HG03342 (cell line): Measurements from ENCODE around the gene BACH2.
A peak's percentile ranks its signal among the peaks of the same experiment; 100 is the strongest.

Experiments used
- ATAC-seq: cut with Tn5 transposase; IDR thresholded peaks from one replicate; pipeline ENCODE4 v1.9.1; 2021; ENCODE audit warnings: mild to moderate bottlenecking, moderate library complexity; ENCODE audit not compliant: unreplicated experiment

BACH2 gene

GRCh38 chr6:90103056-90103800, 193.4 kb downstream of the BACH2 start:
- ATAC-seq = peak; percentile 78

DNA sequence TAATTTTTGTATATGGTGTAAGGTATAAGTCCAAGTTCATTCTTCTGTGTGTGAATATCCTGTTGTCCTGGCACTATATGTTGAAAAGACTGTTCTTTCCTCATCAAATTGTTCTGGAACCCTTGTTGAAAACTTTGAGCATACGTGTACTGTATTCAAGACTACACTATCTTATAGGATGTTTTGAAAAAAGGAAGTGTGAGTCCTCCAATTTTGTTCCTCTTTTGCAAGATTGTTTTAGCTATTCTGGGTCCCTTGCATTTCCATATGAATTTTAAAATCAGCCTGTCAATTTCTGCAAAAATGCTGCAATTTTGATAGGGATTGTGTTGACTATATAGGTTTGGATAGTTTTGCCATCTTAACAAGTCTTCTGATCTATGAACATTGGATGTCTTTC, 195.2 kb downstream of the BACH2 start:
- ATAC-seq = no peak

GRCh38 chr6:90100059-90100665, 196.5 kb downstream of the BACH2 start:
- ATAC-seq = no peak

DNA sequence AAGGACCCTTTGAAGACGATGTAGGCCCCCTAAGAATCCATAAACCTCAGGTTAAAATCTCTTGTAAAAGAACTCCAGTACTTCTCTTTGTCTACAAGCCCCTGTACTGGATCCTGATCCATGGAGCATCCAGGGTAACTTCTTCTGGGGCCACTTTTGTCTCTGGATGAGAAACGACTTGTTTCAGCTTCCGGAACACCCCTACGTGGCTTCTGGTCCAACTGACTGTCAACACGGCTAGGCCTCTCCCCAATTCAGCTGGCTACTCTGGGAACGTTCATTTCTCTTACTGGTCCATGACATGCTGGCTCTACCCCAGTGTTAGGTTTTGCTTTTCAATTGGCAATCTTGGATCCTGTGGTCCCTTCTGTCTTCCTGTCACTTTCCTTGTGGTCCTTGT, 198.0 kb downstream of the BACH2 start:
- no peak for ATAC-seq

DNA sequence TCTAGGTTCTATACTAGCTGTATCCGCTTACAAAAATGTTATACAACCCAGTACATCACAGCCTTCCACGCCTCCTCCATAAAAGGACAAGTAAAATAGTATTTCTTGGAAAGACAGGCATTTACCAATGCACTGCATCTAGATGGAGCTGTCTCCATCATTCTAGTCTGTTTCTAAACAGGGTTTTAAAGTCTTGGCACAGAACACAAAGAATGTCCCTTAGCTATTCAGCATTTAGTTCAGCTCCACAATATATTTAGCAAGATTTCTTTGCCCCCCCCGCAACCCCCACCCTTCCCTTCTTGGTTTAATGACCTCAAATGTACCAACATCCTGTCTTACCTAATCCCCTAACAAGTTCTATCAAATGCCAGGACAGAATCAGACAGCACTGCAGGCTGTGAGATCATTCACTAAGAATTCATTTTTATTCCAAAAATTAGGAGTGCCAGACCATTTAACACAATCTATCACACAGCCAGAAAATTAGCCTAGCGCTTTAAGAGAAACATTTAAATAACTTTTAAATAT, 198.6 kb downstream of the BACH2 start:
- no peak for ATAC-seq

DNA sequence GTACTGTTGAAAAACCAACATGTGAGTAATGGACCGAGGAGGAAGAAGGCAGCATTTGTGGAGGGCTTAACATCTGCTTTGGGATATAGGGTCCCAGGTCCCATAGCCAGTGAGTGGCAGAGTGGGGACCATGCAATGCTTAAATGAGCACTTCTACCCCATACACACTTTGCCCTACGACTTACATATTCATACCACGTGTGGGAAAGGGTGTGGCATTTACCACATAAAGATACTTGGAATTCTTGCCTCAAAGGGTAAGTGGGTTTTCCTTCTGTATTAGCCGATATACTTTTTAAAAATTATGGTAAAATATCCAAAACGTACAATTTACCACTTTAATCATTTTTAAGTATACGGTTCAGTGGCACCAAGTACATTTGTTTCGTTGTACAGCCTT, 199.3 kb downstream of the BACH2 start:
- no peak for ATAC-seq

GRCh38 chr6:90096818-90097217, 199.8 kb downstream of the BACH2 start:
- ATAC-seq = no peak

- ATAC-seq = no peak
Measured at GRCh38 chr6:90095788-90096187, 200.9 kb downstream of the BACH2 start.

DNA sequence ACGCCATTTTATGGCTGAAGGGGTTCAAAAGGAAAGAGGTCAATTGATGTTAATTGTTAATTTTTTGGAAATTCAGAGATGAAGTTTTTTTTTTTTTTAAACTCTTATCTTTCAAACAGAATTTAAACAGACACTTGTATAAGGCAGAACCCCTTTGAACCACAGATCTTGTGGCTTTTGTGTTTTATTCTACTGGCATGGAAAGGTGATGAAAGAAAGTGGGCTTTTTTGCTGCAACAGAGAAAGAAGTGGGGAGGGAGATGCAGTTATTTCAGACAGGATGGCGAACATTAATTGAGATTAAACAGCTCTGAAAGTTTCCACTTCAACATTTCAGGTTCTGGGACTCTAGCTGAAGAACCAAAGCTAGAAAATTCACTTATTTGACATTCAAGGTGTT, 201.5 kb downstream of the BACH2 start:
- ATAC-seq = no peak

DNA sequence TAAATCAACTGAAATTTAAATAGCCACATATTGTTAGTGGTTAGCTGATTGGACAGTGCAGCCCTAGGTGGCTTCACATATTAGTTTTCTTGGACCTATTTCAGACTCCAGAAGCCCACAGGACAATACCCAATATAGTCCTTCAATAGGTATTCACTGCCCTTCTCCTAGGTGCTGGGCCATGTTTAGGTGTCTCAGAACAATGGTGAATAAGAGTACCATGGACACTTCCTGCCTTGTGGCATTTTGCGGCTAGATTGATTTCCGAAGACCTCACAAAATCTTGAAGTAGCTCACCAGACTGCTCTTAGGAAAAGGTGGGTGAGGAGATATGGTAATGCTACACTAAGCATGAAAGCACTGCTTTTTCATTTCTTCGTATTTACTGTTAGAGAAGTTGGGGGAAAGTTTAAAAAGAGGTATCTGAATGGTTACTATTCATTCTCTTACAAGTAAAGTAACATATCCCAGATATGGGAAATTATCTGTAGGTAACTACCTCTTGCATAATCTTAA, 203.0 kb downstream of the BACH2 start:
- ATAC-seq = no peak

DNA sequence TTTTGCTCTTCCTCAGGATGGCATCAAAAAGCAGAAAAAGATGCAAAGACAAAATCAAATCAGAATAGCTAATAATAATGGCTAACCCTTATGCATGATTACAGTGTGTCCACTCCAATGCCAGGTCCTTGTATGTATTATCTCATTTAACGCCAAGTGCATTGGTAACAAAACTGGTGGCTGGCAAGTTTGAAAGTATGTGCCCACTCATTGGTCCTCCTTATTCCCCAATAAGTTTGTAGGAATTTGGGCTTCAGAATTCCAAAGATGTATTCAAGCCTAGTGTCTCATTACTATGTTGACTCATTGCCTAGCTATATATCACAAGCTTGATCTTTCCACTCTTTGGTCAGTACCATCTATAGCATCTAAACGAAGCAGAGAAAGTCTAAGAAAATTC, 205.8 kb downstream of the BACH2 start:
- no peak for ATAC-seq

GRCh38 chr6:90088009-90088408, 208.6 kb downstream of the BACH2 start:
- no peak for ATAC-seq

DNA sequence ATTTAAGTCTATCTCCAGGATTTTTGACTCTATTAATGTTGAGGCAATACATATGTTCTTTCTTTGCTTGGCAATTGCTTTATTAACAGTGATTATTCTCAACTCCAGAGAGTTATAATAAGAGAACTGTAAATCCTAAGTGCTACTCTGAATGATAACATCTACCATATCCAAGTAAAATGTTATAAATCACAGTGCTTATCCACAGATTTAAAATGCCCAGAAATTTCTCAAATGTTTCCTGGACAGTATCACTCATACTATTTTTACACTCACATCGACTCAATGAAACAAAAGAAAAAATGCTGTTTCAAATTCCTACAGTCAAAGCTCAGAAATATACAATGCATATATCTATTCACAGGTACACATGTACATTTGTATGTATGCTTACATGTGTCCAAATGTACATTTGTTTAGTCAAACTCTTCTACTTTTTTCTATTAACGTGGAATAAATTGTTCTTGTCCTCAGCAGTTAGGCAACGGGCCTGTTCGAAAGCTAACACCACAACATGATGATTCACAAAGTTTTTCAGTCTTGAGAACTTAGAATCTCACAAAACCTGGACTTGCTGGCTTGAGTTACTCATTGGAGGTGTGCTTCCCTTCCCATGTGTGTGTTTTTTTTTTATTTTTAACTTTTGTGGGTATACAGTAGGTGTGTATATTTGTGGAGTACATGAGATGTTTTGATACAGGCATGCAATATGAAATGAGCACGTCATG, 209.4 kb downstream of the BACH2 start:
- ATAC-seq = no peak

- ATAC-seq = no peak
Measured at GRCh38 chr6:90086517-90086916, 210.1 kb downstream of the BACH2 start.

GRCh38 chr6:90083891-90084290, 212.8 kb downstream of the BACH2 start:
- ATAC-seq = peak; percentile 61

DNA sequence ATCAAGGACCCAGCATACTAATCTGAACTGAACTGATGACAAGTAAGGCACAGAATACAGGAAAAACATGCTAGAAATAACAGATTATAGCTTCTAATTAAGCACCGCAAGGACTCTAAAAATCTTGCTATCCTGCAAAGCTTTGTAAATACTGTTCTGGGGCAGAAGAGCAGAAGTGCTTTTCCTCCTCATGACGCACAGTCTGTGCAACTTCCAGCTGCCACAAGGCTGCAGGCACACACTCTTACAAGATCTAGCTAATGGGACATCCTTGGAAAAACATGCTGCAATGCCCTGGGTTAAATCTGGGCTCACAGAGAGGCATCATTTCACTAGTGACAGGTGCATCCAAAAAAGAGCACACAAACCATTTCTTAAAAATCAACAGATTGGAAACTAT, 213.8 kb downstream of the BACH2 start:
- no peak for ATAC-seq

GRCh38 chr6:90080876-90081481, 215.7 kb downstream of the BACH2 start:
- peak; percentile 86 for ATAC-seq

DNA sequence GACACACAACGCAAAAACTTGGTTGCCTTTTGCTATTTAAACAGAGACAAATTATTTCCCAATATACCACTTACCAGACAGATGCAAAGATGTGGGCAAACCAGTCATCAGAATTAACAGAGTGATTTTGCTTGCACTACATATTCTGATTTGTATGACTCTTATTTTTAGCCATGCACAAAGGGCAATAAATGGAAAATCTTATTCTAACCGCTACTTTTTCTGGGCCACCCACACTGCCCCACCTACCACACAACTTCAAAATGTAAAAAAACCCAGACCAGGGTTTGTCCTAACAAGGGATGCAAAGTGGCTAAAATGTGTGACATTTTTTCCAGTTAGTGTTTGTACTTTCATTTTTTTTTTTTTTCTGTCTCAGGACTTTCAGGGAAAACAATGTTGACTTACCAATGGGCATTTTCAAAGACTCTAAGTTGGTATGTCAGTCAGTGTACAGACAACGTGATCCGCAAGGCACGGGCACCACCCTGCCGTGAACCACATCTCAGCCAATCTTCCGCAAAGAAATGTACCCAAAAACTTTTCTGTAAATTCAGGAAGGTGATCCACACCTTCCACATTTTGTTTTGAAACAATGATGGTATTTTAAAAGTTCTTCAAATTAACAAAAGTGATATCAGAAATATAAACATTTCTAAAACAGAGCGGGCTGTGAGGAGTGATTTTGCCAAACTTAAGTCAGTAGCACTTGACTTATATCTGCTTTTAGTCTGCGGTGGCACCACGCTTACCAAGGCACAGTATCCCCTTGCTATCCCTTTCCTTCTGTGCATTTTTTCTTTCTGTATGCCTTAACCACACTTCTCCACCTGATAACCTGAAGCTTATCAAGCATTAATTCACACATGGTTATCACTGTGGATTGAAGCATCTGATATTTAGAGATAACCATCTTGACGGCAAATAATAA, 216.8 kb downstream of the BACH2 start:
- ATAC-seq = no peak

DNA sequence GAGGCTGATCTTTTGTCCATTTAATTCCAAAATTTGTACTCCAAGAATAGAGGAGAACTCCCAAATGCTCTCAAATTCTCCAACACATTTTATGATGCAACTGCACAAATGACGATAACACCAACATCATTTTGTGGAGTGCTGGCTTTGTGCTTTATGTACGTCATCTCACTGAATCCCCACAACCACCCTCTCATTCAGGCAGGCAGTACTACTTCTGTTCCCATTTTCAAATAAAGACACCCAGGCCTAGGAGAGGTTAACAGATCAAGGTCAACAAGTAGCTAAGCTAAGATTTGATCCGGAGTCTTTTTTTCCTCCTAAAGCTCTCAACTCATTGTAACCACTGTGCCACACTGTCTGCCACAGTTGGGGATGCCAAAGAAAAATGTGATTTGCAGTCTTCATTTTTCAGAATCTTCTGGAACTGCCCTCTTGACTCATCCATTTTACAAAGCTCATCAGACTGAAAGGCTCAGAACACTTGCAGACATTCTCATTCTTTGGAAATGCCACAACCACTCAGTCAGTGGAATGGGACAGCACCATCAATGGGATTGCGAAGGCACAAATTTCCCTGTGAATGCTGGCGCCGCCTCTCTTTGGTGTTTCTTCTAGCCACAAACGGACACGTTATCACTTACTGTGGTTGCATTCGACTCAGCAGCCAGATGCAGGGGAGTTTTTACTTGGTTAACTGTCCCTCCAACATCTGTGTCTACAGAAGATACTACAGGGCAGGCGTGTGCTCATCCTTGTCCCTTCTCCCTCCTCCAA, 217.9 kb downstream of the BACH2 start:
- ATAC-seq = no peak
